Heart left ventricle (tissue), 13 donors: ENCODE data around the gene AGO4.

Experiments
- CTCF ChIP-seq, 12 donors: fragments of 200-600 bp; sonication (generic) in 4 of 12; IDR thresholded peaks; one replicate each; pipeline versions ENCODE4 v1.5.0 to v1.8.0; 2018 to 2022; ENCODE audit warnings: antibody characterized with exemption in 12 of 12, mild to moderate bottlenecking in 5 of 12
- POLR2A ChIP-seq, 2 donors: fragments of 450-650 bp; IDR thresholded peaks; one replicate each; pipeline ENCODE4 v1.6.1; 2017; ENCODE audit warnings: antibody characterized with exemption in 2 of 2, mild to moderate bottlenecking in 2 of 2, moderate library complexity in 2 of 2
- donor health status: ischemic (EF 13 %, LVEDD 7.1; RV severe dilation, severe dysfunction).
- donor health status: DM: no; HTN: yes; CAD: no.
- donor health status: DM: no; HTN: no; CAD: no.
- donor health status: ischemic (EF 25% LVEDD 6.9; RV normal size, moderate dysfunction).
- donor health status: ischemic (EF 25% LVEDD 5.7; RV mildly dilated, moderate dysfunction).
- donor health status: ischemic (EF 35%, LVEDD 5.7; RV mildly dilated, moderate dysfunction).
- donor health status: nonischemic (EF 11% LVEDD 7.7; RV severe dilation, severe dysfunction).
- donor health status: DM: yes; HTN: yes; CAD: no.
- donor health status: PGD.
- donor health status: ischemic (EF 29% LVEDD 5.4; RV normal size, mild dysfunction).
- donor health status: nonischemic (EF 23%, LVEDD 6.1; RV moderate dilation, normal function).

GRCh38 chr1:35797380-35797779 lies 10.4 kb upstream of the AGO4 start:
- TF ChIP-seq POLR2A (IDR thresholded peaks at IDR 0.05) = no peak
- TF ChIP-seq CTCF (IDR thresholded peaks at IDR 0.05) = no peak
